SK-N-SH treated with all-trans-retinoic acid at 6 μM for 48 hours (cell line): ENCODE data around the gene OXCT1.

Experiments used
- ATAC-seq: fragments of 200-7000 bp; cut with Tn5 transposase; 3 replicates; pipeline ENCODE4 v1.9.1; 2020; ENCODE audit warnings: mild to moderate bottlenecking, moderate library complexity
- ARNTL ChIP-seq: fragments of 450-650 bp; formaldehyde crosslinking; IDR thresholded peaks from 2 replicates; pipeline ENCODE4 v1.5.0; 2020; ENCODE audit warnings: low read depth, mild to moderate bottlenecking, moderate library complexity, borderline replicate concordance
- BACH2 ChIP-seq: fragments of 250-450 bp; sonication (Bioruptor Pico); IDR thresholded peaks from 2 replicates; pipeline ENCODE4 v1.9.0; 2021; ENCODE audit warnings: mild to moderate bottlenecking, borderline replicate concordance
- CREB5 ChIP-seq: fragments of 250-450 bp; sonication (Bioruptor Pico); IDR thresholded peaks from 2 replicates; pipeline ENCODE4 v1.5.1; 2020; ENCODE audit warnings: low read depth, mild to moderate bottlenecking, moderate library complexity
- CSDC2 ChIP-seq: fragments of 250-450 bp; sonication (Bioruptor Pico); IDR thresholded peaks from 2 replicates; pipeline ENCODE4 v1.5.0; 2020; ENCODE audit warnings: mild to moderate bottlenecking, moderate library complexity
- CSRNP3 ChIP-seq: fragments of 250-450 bp; sonication (Bioruptor Pico); IDR thresholded peaks from 2 replicates; pipeline ENCODE4 v1.5.1; 2021; ENCODE audit warnings: mild to moderate bottlenecking, moderate library complexity
- ESRRG ChIP-seq: fragments of 250-450 bp; sonication (Bioruptor Pico); IDR thresholded peaks from 2 replicates; pipeline ENCODE4 v1.6.1; 2021; ENCODE audit warnings: mild to moderate bottlenecking
- ISL1 ChIP-seq: fragments of 250-450 bp; sonication (Bioruptor Pico); IDR thresholded peaks from 2 replicates; pipeline ENCODE4 v2.1.2; 2022; ENCODE audit warnings: mild to moderate bottlenecking, moderate library complexity
- OSR1 ChIP-seq: fragments of 250-450 bp; sonication (Bioruptor Pico); IDR thresholded peaks from 2 replicates; pipeline ENCODE4 v1.8.0; 2022; ENCODE audit warnings: moderate library complexity, mild to moderate bottlenecking, inconsistent platforms
- PATZ1 ChIP-seq: fragments of 250-450 bp; sonication (Bioruptor Pico); IDR thresholded peaks from 2 replicates; pipeline ENCODE4 v1.8.0; 2020; ENCODE audit warnings: mild to moderate bottlenecking, moderate library complexity, borderline replicate concordance
- POU6F1 ChIP-seq: fragments of 250-450 bp; sonication (Bioruptor Pico); IDR thresholded peaks from 2 replicates; pipeline ENCODE4 v1.8.0; 2021; ENCODE audit warnings: low read depth, mild to moderate bottlenecking, moderate library complexity, borderline replicate concordance
- PPARA ChIP-seq: fragments of 250-450 bp; sonication (Bioruptor Pico); IDR thresholded peaks from 2 replicates; pipeline ENCODE4 v1.5.0; 2020; ENCODE audit warnings: mild to moderate bottlenecking, borderline replicate concordance
- RARB ChIP-seq: fragments of 250-450 bp; sonication (Bioruptor Pico); IDR thresholded peaks from 2 replicates; pipeline ENCODE4 v1.8.0; 2021; ENCODE audit warnings: mild to moderate bottlenecking, moderate library complexity
- SNAI2 ChIP-seq: fragments of 250-450 bp; sonication (Bioruptor Pico); IDR thresholded peaks from 2 replicates; pipeline ENCODE4 v1.5.0; 2020; ENCODE audit warnings: mild to moderate bottlenecking, moderate library complexity
- TCF4 ChIP-seq: fragments of 250-450 bp; sonication (Bioruptor Pico); IDR thresholded peaks from 2 replicates; pipeline ENCODE4 v1.8.0; 2021; ENCODE audit warnings: mild to moderate bottlenecking, moderate library complexity, borderline replicate concordance
- TOX ChIP-seq: fragments of 250-450 bp; sonication (Bioruptor Pico); IDR thresholded peaks from 2 replicates; pipeline ENCODE4 v1.8.0; 2021; ENCODE audit warnings: mild to moderate bottlenecking, moderate library complexity, borderline replicate concordance
- TSHZ2 ChIP-seq: fragments of 250-450 bp; sonication (Bioruptor Pico); IDR thresholded peaks from 2 replicates; pipeline ENCODE4 v1.5.0; 2020; ENCODE audit warnings: mild to moderate bottlenecking, moderate library complexity
- ZC3H10 ChIP-seq: fragments of 250-450 bp; sonication (Bioruptor Pico); IDR thresholded peaks from 2 replicates; pipeline ENCODE4 v1.5.1; 2021; ENCODE audit warnings: mild to moderate bottlenecking, moderate library complexity
- ZFP3 ChIP-seq: fragments of 250-450 bp; sonication (Bioruptor Pico); IDR thresholded peaks from 2 replicates; pipeline ENCODE4 v1.5.0; 2020; ENCODE audit warnings: mild to moderate bottlenecking, moderate library complexity
- ZFP30 ChIP-seq: fragments of 450-650 bp; formaldehyde crosslinking; IDR thresholded peaks from 2 replicates; pipeline ENCODE4 v1.5.0; 2022; ENCODE audit warnings: mild to moderate bottlenecking, moderate library complexity
- ZNF565 ChIP-seq: fragments of 450-650 bp; formaldehyde crosslinking; conservative IDR thresholded peaks from 2 replicates; pipeline ENCODE4 v1.5.0; 2020; ENCODE audit warnings: low read depth, mild to moderate bottlenecking, moderate library complexity
- ZNF70 ChIP-seq: fragments of 450-650 bp; formaldehyde crosslinking; IDR thresholded peaks from 2 replicates; pipeline ENCODE4 v1.5.0; 2020; ENCODE audit warnings: mild to moderate bottlenecking, moderate library complexity

Gene OXCT1

GRCh38 chr5:41686767-41687166 lies 183.5 kb downstream of the OXCT1 start:
- TF ChIP-seq POU6F1 (CRISPR knock-in tag) = no peak
- no peak for TF ChIP-seq TCF4 (CRISPR knock-in tag)
- TF ChIP-seq PPARA = no peak
- TF ChIP-seq SNAI2 (CRISPR knock-in tag) = no peak
- no peak for TF ChIP-seq TSHZ2 (CRISPR knock-in tag)
- TF ChIP-seq ZFP30 (CRISPR knock-in tag) = no peak
- TF ChIP-seq OSR1 (CRISPR knock-in tag) = no peak
- no peak for TF ChIP-seq ZNF565 (CRISPR knock-in tag)
- no peak for TF ChIP-seq CSRNP3 (CRISPR knock-in tag)
- no peak for TF ChIP-seq ZFP3 (CRISPR knock-in tag)
- TF ChIP-seq CSDC2 (CRISPR knock-in tag) = no peak
- no peak for TF ChIP-seq ESRRG (CRISPR knock-in tag)
- no peak for TF ChIP-seq TOX (CRISPR knock-in tag)
- no peak for TF ChIP-seq ISL1 (CRISPR knock-in tag)
- no peak for TF ChIP-seq RARB (CRISPR knock-in tag)
- ATAC-seq = no peak

GRCh38 chr5:41686191-41686590 lies 184.0 kb downstream of the OXCT1 start:
- no peak for ATAC-seq
- no peak for TF ChIP-seq PPARA
- no peak for TF ChIP-seq ZNF70 (CRISPR knock-in tag)
- no peak for TF ChIP-seq TOX (CRISPR knock-in tag)
- no peak for TF ChIP-seq CSDC2 (CRISPR knock-in tag)
- TF ChIP-seq TSHZ2 (CRISPR knock-in tag) = no peak
- no peak for TF ChIP-seq ARNTL (CRISPR knock-in tag)
- TF ChIP-seq ZC3H10 (CRISPR knock-in tag) = no peak
- TF ChIP-seq OSR1 (CRISPR knock-in tag) = no peak
- TF ChIP-seq ZNF565 (CRISPR knock-in tag) = no peak
- no peak for TF ChIP-seq PATZ1 (CRISPR knock-in tag)
- no peak for TF ChIP-seq RARB (CRISPR knock-in tag)
- no peak for TF ChIP-seq SNAI2 (CRISPR knock-in tag)
- no peak for TF ChIP-seq ZFP30 (CRISPR knock-in tag)

GRCh38 chr5:41683181-41683580 lies 187.0 kb downstream of the OXCT1 start:
- TF ChIP-seq OSR1 (CRISPR knock-in tag) (no peak), ZC3H10 (CRISPR knock-in tag) (no peak), ZNF70 (CRISPR knock-in tag) (no peak), ZFP30 (CRISPR knock-in tag) (no peak), ESRRG (CRISPR knock-in tag) (no peak), BACH2 (no peak), POU6F1 (CRISPR knock-in tag) (no peak), CREB5 (no peak)
- TF ChIP-seq, all 23 proteins: peak for 0
- no peak for ATAC-seq
